ENCODE measurements around the gene PACRG.

Gene PACRG

DNA sequence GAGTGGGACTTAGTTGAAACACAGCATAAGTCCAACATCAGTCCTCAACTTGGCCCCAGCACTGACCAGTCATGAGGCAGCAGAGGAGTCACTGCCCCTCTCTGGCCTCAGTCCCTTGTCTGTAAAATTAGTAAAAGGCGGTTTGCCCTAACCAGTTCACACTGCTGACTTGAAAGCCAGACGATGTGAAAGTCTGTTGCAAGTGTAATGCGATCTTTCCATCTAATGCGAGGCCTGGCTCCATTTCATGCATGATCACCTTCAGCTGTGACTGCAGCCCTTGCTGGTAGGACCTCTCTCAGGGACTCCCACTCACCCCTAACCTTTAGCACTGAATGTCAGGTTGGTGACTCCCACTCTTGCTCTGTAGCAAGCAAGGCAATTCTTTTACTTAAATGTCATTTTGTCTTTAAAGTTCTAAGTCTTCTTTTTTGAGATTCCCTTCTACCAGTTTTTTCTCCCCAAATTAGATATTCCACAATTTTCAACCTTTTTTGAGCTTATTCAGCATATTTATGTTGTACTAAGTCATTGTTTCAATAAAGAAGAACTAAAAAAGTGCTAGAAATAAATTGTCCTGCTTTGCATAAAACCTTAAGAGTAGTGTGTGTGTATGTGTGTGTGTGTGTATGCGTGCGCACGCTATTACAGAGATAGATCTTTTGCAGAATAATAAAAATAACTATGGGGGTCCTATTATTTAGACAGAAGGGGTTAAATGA lies 245.5 kb downstream of the PACRG start:
- Histone ChIP-seq H2BK5ac (ENCODE audit: low read depth, low read length, poor library complexity, severe bottlenecking) (no peak overlapping the region), H4K8ac (ENCODE audit: low read length) (no peak overlapping the region), H2BK12ac (ENCODE audit: low read length in 2 of 2) (no peak overlapping the region), H2BK120ac (ENCODE audit: low read depth, low read length) (no peak overlapping the region), H3K27ac (ENCODE audit: low read length, poor library complexity, severe bottlenecking) (no peak overlapping the region), H3K79me1 (replicated peaks; ENCODE audit: low read length, poor library complexity, severe bottlenecking) (no peaks in the 10 kb centered on the region), H3K36me3 (ENCODE audit: control insufficient read depth in 1 of 2, insufficient read depth in 2 of 2, low read depth in 1 of 2, low read length in 2 of 2) (no peaks in the 10 kb centered on the region), H3K27me3 (ENCODE audit: control insufficient read depth in 1 of 2, insufficient read depth in 1 of 2, low read length in 2 of 2) (no peaks in the 10 kb centered on the region), H4K91ac (ENCODE audit: low read length) (no peak overlapping the region), H2AFZ (ENCODE audit: low read depth, low read length) (peak overlapping the region; percentile 18), H3K4ac (ENCODE audit: low read depth in 1 of 2, low read length in 2 of 2) (no peak overlapping the region), H3K9ac (ENCODE audit: low read length) (no peak overlapping the region), H3K4me3 (ENCODE audit: insufficient read depth in 1 of 2, low read depth in 1 of 2, low read length in 2 of 2) (no peak overlapping the region), H2AK5ac (ENCODE audit: low read length, severe bottlenecking) (no peak overlapping the region), H3K14ac (ENCODE audit: low read length in 2 of 2) (peak overlapping the region in 1 of 2 experiments; percentile 41), H3K18ac (ENCODE audit: low read depth in 1 of 2, low read length in 2 of 2) (peak overlapping the region in 1 of 2 experiments; percentile 60), H3K4me1 (ENCODE audit: control insufficient read depth, insufficient read depth, low read depth, low read length) (peaks cover 8% of the 10 kb centered on the region), H3K4me2 (ENCODE audit: low read length, poor library complexity, severe bottlenecking) (no peak overlapping the region), H3K23ac (ENCODE audit: low read length in 2 of 2) (peak overlapping the region in 1 of 2 experiments; percentile 72), H3K9me3 (ENCODE audit: control insufficient read depth, low read length) (no peaks in the 10 kb centered on the region), H2BK15ac (ENCODE audit: low read depth, poor library complexity, severe bottlenecking) (no peak overlapping the region)
- no peak for DNase-seq
- WGBS = 91% methylated on average over 7 of the region's 7 CpGs

DNA sequence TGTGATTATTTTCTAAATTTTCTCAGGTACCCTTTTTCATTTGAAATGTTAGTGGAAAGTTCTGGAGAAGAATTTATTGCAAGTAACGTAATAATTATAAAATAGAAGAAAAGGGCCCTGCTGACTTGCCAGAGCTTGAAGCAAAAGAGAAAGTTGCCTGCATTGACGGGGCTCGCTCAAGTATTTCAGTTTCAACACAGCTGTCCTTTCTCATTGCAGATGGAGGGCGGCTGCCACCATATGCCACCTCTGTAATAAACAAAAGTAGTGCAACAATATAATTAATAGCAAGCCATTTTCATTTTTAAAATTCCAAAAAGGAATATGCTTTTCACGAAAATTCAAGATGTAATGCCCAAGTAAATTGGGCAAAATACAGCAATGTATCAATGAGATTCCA lies 246.2 kb downstream of the PACRG start:
- Histone ChIP-seq H2BK12ac (ENCODE audit: low read length in 2 of 2) (no peak overlapping the region), H2BK15ac (ENCODE audit: low read depth, poor library complexity, severe bottlenecking) (no peak overlapping the region), H3K18ac (ENCODE audit: low read depth in 1 of 2, low read length in 2 of 2) (no peak overlapping the region), H2AFZ (ENCODE audit: low read depth, low read length) (no peak overlapping the region), H3K4me3 (ENCODE audit: insufficient read depth in 1 of 2, low read depth in 1 of 2, low read length in 2 of 2) (no peak overlapping the region), H4K8ac (ENCODE audit: low read length) (no peak overlapping the region), H3K4me2 (ENCODE audit: low read length, poor library complexity, severe bottlenecking) (no peak overlapping the region), H3K4ac (ENCODE audit: low read depth in 1 of 2, low read length in 2 of 2) (no peak overlapping the region), H2BK5ac (ENCODE audit: low read depth, low read length, poor library complexity, severe bottlenecking) (no peak overlapping the region), H4K91ac (ENCODE audit: low read length) (no peak overlapping the region), H3K9ac (ENCODE audit: low read length) (no peak overlapping the region), H2AK5ac (ENCODE audit: low read length, severe bottlenecking) (no peak overlapping the region), H3K36me3 (ENCODE audit: control insufficient read depth in 1 of 2, insufficient read depth in 2 of 2, low read depth in 1 of 2, low read length in 2 of 2) (no peaks in the 10 kb centered on the region), H2BK120ac (ENCODE audit: low read depth, low read length) (no peak overlapping the region), H3K14ac (ENCODE audit: low read length in 2 of 2) (no peak overlapping the region), H3K23ac (ENCODE audit: low read length in 2 of 2) (no peak overlapping the region), H3K27ac (ENCODE audit: low read length, poor library complexity, severe bottlenecking) (no peak overlapping the region), H3K9me3 (ENCODE audit: control insufficient read depth, low read length) (no peaks in the 10 kb centered on the region), H3K4me1 (ENCODE audit: control insufficient read depth, insufficient read depth, low read depth, low read length) (peaks cover 8% of the 10 kb centered on the region), H3K27me3 (ENCODE audit: control insufficient read depth in 1 of 2, insufficient read depth in 1 of 2, low read length in 2 of 2) (no peaks in the 10 kb centered on the region), H3K79me1 (replicated peaks; ENCODE audit: low read length, poor library complexity, severe bottlenecking) (no peaks in the 10 kb centered on the region)
- no peak for DNase-seq
- 95% methylated on average over 3 of the region's 5 CpGs for WGBS

DNA sequence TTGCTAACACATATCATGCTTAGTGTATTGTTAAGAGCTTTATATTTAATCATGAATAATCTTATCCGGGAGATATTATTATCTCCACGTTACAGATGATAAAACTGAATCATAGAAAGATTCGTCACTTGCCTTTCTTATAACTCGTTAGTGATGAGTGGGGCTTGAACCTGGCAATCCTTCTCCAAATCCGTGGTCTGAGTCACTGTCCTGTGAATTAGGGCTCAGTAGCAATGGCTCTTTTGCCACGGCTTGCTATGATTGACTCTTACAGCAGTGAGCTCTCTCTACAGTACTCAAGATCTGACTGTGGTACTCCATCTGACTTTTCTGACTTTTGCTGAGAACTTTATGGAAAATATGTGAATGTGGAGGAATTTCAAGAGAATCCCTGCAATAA lies 246.9 kb downstream of the PACRG start:
- Histone ChIP-seq H3K9ac (ENCODE audit: low read length) (no peak overlapping the region), H2AK5ac (ENCODE audit: low read length, severe bottlenecking) (no peak overlapping the region), H3K4me3 (ENCODE audit: insufficient read depth in 1 of 2, low read depth in 1 of 2, low read length in 2 of 2) (no peak overlapping the region), H2BK15ac (ENCODE audit: low read depth, poor library complexity, severe bottlenecking) (no peak overlapping the region), H3K18ac (ENCODE audit: low read depth in 1 of 2, low read length in 2 of 2) (no peak overlapping the region), H3K27ac (ENCODE audit: low read length, poor library complexity, severe bottlenecking) (no peak overlapping the region), H3K4me2 (ENCODE audit: low read length, poor library complexity, severe bottlenecking) (no peak overlapping the region), H3K27me3 (ENCODE audit: control insufficient read depth in 1 of 2, insufficient read depth in 1 of 2, low read length in 2 of 2) (no peaks in the 10 kb centered on the region), H2BK12ac (ENCODE audit: low read length in 2 of 2) (no peak overlapping the region), H3K4me1 (ENCODE audit: control insufficient read depth, insufficient read depth, low read depth, low read length) (peaks cover 8% of the 10 kb centered on the region), H3K23ac (ENCODE audit: low read length in 2 of 2) (no peak overlapping the region), H3K79me1 (replicated peaks; ENCODE audit: low read length, poor library complexity, severe bottlenecking) (no peaks in the 10 kb centered on the region), H4K91ac (ENCODE audit: low read length) (no peak overlapping the region), H2BK120ac (ENCODE audit: low read depth, low read length) (no peak overlapping the region), H3K14ac (ENCODE audit: low read length in 2 of 2) (no peak overlapping the region), H2BK5ac (ENCODE audit: low read depth, low read length, poor library complexity, severe bottlenecking) (no peak overlapping the region), H2AFZ (ENCODE audit: low read depth, low read length) (no peak overlapping the region), H4K8ac (ENCODE audit: low read length) (no peak overlapping the region), H3K9me3 (ENCODE audit: control insufficient read depth, low read length) (no peaks in the 10 kb centered on the region), H3K36me3 (ENCODE audit: control insufficient read depth in 1 of 2, insufficient read depth in 2 of 2, low read depth in 1 of 2, low read length in 2 of 2) (no peaks in the 10 kb centered on the region), H3K4ac (ENCODE audit: low read depth in 1 of 2, low read length in 2 of 2) (no peak overlapping the region)
- WGBS = 90% methylated on average over 6 of the region's 6 CpGs
- no peak for DNase-seq

DNA sequence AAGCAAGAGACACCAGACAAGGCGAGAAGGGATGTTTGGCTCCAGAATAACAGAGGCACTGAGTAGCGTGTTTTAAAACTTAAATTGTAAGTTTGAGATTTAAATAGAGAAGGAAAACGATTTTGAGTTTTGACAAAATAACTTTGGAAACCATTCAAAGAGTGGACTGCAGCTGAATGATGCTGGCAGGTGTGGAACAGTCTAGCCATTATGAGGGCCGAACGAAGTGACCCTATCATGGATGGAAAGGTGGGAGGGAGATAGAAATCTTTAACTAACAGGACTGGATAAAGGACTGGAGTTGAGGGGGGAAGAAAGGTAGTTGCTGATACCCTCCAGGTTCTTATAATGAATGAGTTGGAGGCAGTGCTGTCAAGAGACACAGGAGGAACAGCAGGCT lies 248.4 kb downstream of the PACRG start:
- Histone ChIP-seq H2BK5ac (ENCODE audit: low read depth, low read length, poor library complexity, severe bottlenecking) (no peak overlapping the region), H3K18ac (ENCODE audit: low read depth in 1 of 2, low read length in 2 of 2) (no peak overlapping the region), H3K79me1 (replicated peaks; ENCODE audit: low read length, poor library complexity, severe bottlenecking) (no peaks in the 10 kb centered on the region), H2BK15ac (ENCODE audit: low read depth, poor library complexity, severe bottlenecking) (no peak overlapping the region), H3K9me3 (ENCODE audit: control insufficient read depth, low read length) (no peaks in the 10 kb centered on the region), H3K4me3 (ENCODE audit: insufficient read depth in 1 of 2, low read depth in 1 of 2, low read length in 2 of 2) (no peak overlapping the region), H3K9ac (ENCODE audit: low read length) (no peak overlapping the region), H3K23ac (ENCODE audit: low read length in 2 of 2) (no peak overlapping the region), H3K4me2 (ENCODE audit: low read length, poor library complexity, severe bottlenecking) (no peak overlapping the region), H3K27me3 (ENCODE audit: control insufficient read depth in 1 of 2, insufficient read depth in 1 of 2, low read length in 2 of 2) (no peaks in the 10 kb centered on the region), H3K27ac (ENCODE audit: low read length, poor library complexity, severe bottlenecking) (no peak overlapping the region), H2BK12ac (ENCODE audit: low read length in 2 of 2) (no peak overlapping the region), H2AK5ac (ENCODE audit: low read length, severe bottlenecking) (peak overlapping the region; percentile 51), H3K14ac (ENCODE audit: low read length in 2 of 2) (no peak overlapping the region), H3K36me3 (ENCODE audit: control insufficient read depth in 1 of 2, insufficient read depth in 2 of 2, low read depth in 1 of 2, low read length in 2 of 2) (no peaks in the 10 kb centered on the region), H3K4ac (ENCODE audit: low read depth in 1 of 2, low read length in 2 of 2) (no peak overlapping the region), H3K4me1 (ENCODE audit: control insufficient read depth, insufficient read depth, low read depth, low read length) (peaks cover 8% of the 10 kb centered on the region), H4K91ac (ENCODE audit: low read length) (no peak overlapping the region), H4K8ac (ENCODE audit: low read length) (no peak overlapping the region), H2BK120ac (ENCODE audit: low read depth, low read length) (no peak overlapping the region), H2AFZ (ENCODE audit: low read depth, low read length) (no peak overlapping the region)
- DNase-seq = no peak
- WGBS = 93% methylated on average over 5 of the region's 5 CpGs
